ENCODE measurements around the gene RPS6KB2. TPM values are rescaled to one million over a fixed set of nuclear protein-coding genes. Genes with fewer than 3 reads are reported as not detected.

Gene RPS6KB2
- total and polyA plus RNA-seq, 2 donors (not counting 1 experiment from before 2014, with no cell fraction given), result 81.8 to 131 TPM

GRCh38 chr11:67442504-67443404 lies 14.5 kb downstream of the RPS6KB2 start:
- Histone ChIP-seq H3K36me3 (replicated peaks in 1 of 2; ENCODE audit: control extremely low read depth in 1 of 2, control insufficient read depth in 1 of 2, extremely low read depth in 1 of 2, insufficient read depth in 2 of 2, low read length in 1 of 2) (no peaks in the 10 kb centered on the region), H3K9ac (ENCODE audit: low read length) (no peak overlapping the region), H2AFZ (ENCODE audit: insufficient read depth, low read depth, low read length, poor library complexity, severe bottlenecking) (no peak overlapping the region), H4K20me1 (ENCODE audit: control insufficient read depth, insufficient read depth, low read length, poor library complexity, severe bottlenecking) (peaks cover 17% of the 10 kb centered on the region), H3K79me2 (ENCODE audit: control insufficient read depth, insufficient read depth, low read length) (peaks cover 32% of the 10 kb centered on the region), H3K27me3 (replicated peaks in 1 of 4; ENCODE audit: control extremely low read depth in 1 of 4, control insufficient read depth in 3 of 4, insufficient read depth in 4 of 4, low read length in 3 of 4) (no peaks in the 10 kb centered on the region), H3K4me1 (ENCODE audit: control insufficient read depth in 2 of 2, insufficient read depth in 2 of 2, low read length in 2 of 2) (peaks cover 83 to 96% of the 10 kb centered on the region in 2 donors), H3K4me2 (replicated peaks; ENCODE audit: low read depth, low read length, poor library complexity, severe bottlenecking) (peak overlapping the region; percentile 99), H3K4me3 (ENCODE audit: control extremely low read depth in 1 of 5, extremely low read depth in 1 of 5, insufficient read depth in 1 of 5, low read depth in 2 of 5, low read length in 4 of 5) (peak overlapping the region in 1 of 5 experiments; percentile 69), H3K27ac (ENCODE audit: low read length in 2 of 2) (peak overlapping the region; percentile 75 to 88), H3K9me3 (ENCODE audit: control extremely low read depth in 1 of 3, control insufficient read depth in 2 of 3, insufficient read depth in 1 of 3, low read length in 2 of 3) (no peaks in the 10 kb centered on the region)
- DNase-seq (peak; percentile 46), ATAC-seq (ENCODE audit: low read depth) (no peak)
- intact Hi-C loops (cut with micrococcal nuclease), result no loop called here
- ChIA-PET POLR2A (interaction anchor here (0.7 to 9.6 kb wide), 9 partner anchors 12 to 91 kb away, joined by 4 to 110 read pairs (median 21); partner anchors contain the start of genes PPP1CA, RAD9A, TBC1D10C and TMEM134), CTCF (interaction anchor here (0.9 kb wide), 1 partner anchor 27 kb away, joined by 3 read pairs; the partner anchor contains the start of gene TMEM134)
- H3K4me3 Mint-ChIP-seq, result peak overlapping the region; percentile 77
- no peaks in the 10 kb centered on the region for H3K27me3 Mint-ChIP-seq
- H3K9me3 Mint-ChIP-seq (ENCODE audit: insufficient read depth), result no peaks in the 10 kb centered on the region
- H3K4me1 Mint-ChIP-seq, result peaks cover 88% of the 10 kb centered on the region
- TF ChIP-seq EZH2 (IDR thresholded peaks at IDR 0.05; ENCODE audit: borderline replicate concordance, insufficient read depth, low read depth, low read length, poor library complexity, severe bottlenecking) (no peak), CTCF (IDR thresholded peaks at IDR 0.05) (no peak)
- H3K27ac Mint-ChIP-seq, result peak overlapping the region; percentile 92
- 64% methylated on average over 38 of the region's 45 CpGs for WGBS (ENCODE audit: insufficient coverage)
